GM20000 (cell line): ENCODE results near the gene ADGRV1.

Source experiments
- DNase-seq: peaks from one replicate; pipeline ENCODE4 v3.0.0; 2012; ENCODE audit warnings: low spot score
- CTCF ChIP-seq: IDR thresholded peaks from 2 replicates; pipeline ENCODE4 v1.5.1; 2012; ENCODE audit warnings: mild to moderate bottlenecking, control low read depth; ENCODE audit errors: extremely low read depth, missing control alignments

The ADGRV1 gene

GRCh38 chr5:90949469-90950358 is 391.1 kb downstream of the ADGRV1 start:
- DNase-seq = no peak
- TF ChIP-seq CTCF = no peak

GRCh38 chr5:90955001-90955635 is 396.5 kb downstream of the ADGRV1 start:
- no peak for TF ChIP-seq CTCF
- DNase-seq = no peak

- no peak for TF ChIP-seq CTCF
- no peak for DNase-seq
These were observed 398.0 kb downstream of the ADGRV1 start for GRCh38 chr5:90956511-90957097.

GRCh38 chr5:90957906-90958305 is 399.3 kb downstream of the ADGRV1 start:
- no peak for DNase-seq
- no peak for TF ChIP-seq CTCF

GRCh38 chr5:90959262-90959661 is 400.7 kb downstream of the ADGRV1 start:
- no peak for TF ChIP-seq CTCF
- DNase-seq = no peak

GRCh38 chr5:90962481-90962880 is 403.9 kb downstream of the ADGRV1 start:
- no peak for DNase-seq
- no peak for TF ChIP-seq CTCF

GRCh38 chr5:90965110-90965685 is 406.6 kb downstream of the ADGRV1 start:
- no peak for DNase-seq
- TF ChIP-seq CTCF = no peak
